ENCODE measurements around the gene CPED1. TPM values are rescaled to one million over a fixed set of nuclear protein-coding genes. Genes with fewer than 3 reads are reported as not detected.

The CPED1 gene
- polyA plus RNA-seq, 1 experiment = 52.0 TPM

DNA sequence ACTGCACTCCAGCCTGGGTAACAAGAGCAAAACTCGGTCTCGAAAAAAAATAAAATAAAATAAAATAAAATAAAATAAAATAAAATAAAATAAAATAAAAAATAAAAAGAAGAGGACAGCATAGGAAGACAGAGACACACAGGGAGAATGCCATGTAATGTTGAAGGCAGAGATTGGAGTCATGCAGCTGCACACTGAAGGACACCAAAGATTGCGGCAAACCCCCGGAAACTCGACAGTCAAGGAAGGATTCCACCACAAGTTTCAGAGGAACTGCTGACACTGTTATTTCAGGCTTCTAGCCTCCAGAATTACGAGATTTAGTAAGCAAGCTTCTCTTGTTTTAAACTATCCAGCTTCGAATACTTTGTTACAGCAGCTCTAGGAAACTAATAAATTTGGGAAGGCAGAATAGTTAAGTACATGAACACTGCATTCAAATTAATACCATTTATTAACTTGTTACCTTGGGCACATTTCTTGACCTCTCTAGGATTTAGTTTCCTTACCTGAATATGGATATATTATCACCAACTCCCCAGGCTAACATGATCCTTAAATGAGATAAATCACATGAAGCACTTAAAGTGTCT lies 9.5 kb downstream of the CPED1 start:
- H3K27ac ChIP-seq (ENCODE audit: low read depth, low read length) = no peak overlapping the region
- no peaks in the 10 kb centered on the region for H3K9me3 ChIP-seq (ENCODE audit: control insufficient read depth, insufficient read depth, low read length)
- H3K4me3 ChIP-seq (ENCODE audit: low read depth, low read length) = no peak overlapping the region
- DNase-seq (ENCODE audit: low read depth, low spot score) = no peak
- ChIA-PET CTCF (interaction anchor here (5.7 to 6.5 kb wide), 2 partner anchors 9 to 111 kb away, joined by 34 to 62 read pairs; partner anchors contain the start of gene CPED1), POLR2A (no interaction called here)
- TF ChIP-seq CTCF (IDR thresholded peaks at IDR 0.05; ENCODE audit: low read depth, low read length) = no peak
- H3K27me3 ChIP-seq (ENCODE audit: control insufficient read depth, insufficient read depth, low read length) = no peaks in the 10 kb centered on the region

DNA sequence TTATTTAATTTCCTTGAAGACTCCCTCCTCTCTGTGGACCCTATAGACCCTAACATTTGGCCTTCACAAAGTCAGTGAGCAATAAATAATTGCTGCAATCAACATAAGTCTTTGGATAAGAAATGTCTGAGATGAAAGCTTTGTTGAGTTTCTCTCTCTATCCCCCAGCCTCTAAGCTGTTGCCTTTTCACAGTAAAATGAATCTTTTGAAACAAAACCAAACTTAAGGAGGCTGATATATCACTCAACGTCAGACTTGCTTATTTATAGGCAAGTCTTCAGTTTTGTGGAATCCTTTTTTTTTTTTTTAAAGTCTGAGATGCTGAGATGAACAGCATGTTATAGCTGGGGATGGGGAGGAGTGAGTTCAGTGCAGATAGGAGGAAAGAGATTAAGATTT lies 10.0 kb downstream of the CPED1 start:
- no peak for TF ChIP-seq CTCF (IDR thresholded peaks at IDR 0.05; ENCODE audit: low read depth, low read length)
- Histone ChIP-seq H3K9me3 (ENCODE audit: control insufficient read depth, insufficient read depth, low read length) (no peaks in the 10 kb centered on the region), H3K27me3 (ENCODE audit: control insufficient read depth, insufficient read depth, low read length) (no peaks in the 10 kb centered on the region), H3K27ac (ENCODE audit: low read depth, low read length) (no peak overlapping the region), H3K4me3 (ENCODE audit: low read depth, low read length) (no peak overlapping the region)
- CTCF ChIA-PET = interaction anchor here (0.7 to 6.5 kb wide), 5 partner anchors 10 to 110 kb away, joined by 3 to 62 read pairs (median 5); partner anchors contain the start of gene CPED1
- DNase-seq (ENCODE audit: low read depth, low spot score) = no peak
- POLR2A ChIA-PET = interaction anchor here (0.5 kb wide), 1 partner anchor 73 kb away, joined by 3 read pairs; no protein-coding TSS in a partner anchor

GRCh38 chr7:120998996-120999565 lies 10.6 kb downstream of the CPED1 start:
- Histone ChIP-seq H3K27ac (ENCODE audit: low read depth, low read length) (no peak overlapping the region), H3K27me3 (ENCODE audit: control insufficient read depth, insufficient read depth, low read length) (no peaks in the 10 kb centered on the region), H3K4me3 (ENCODE audit: low read depth, low read length) (no peak overlapping the region), H3K9me3 (ENCODE audit: control insufficient read depth, insufficient read depth, low read length) (no peaks in the 10 kb centered on the region)
- ChIA-PET POLR2A (interaction anchor here (0.5 kb wide), 1 partner anchor 73 kb away, joined by 3 read pairs; no protein-coding TSS in a partner anchor), CTCF (interaction anchor here (0.7 to 6.5 kb wide), 5 partner anchors 10 to 109 kb away, joined by 3 to 62 read pairs (median 5); partner anchors contain the start of gene CPED1)
- no peak for TF ChIP-seq CTCF (IDR thresholded peaks at IDR 0.05; ENCODE audit: low read depth, low read length)
- no peak for DNase-seq (ENCODE audit: low read depth, low spot score)

- ChIA-PET POLR2A (interaction anchor here (3.8 kb wide), 1 partner anchor 11 kb away, joined by 15 read pairs; the partner anchor contains the start of gene CPED1), CTCF (interaction anchor here (1.7 to 6.5 kb wide), 3 partner anchors 9 to 108 kb away, joined by 5 to 62 read pairs (median 34); partner anchors contain the start of gene CPED1)
- H3K27me3 ChIP-seq (ENCODE audit: control insufficient read depth, insufficient read depth, low read length) = no peaks in the 10 kb centered on the region
- no peak overlapping the region; the same call in 1 of the 2 replicates for H3K4me3 ChIP-seq (ENCODE audit: low read depth, low read length)
- H3K27ac ChIP-seq (ENCODE audit: low read depth, low read length) = no peak overlapping the region
- H3K9me3 ChIP-seq (ENCODE audit: control insufficient read depth, insufficient read depth, low read length) = no peaks in the 10 kb centered on the region
- TF ChIP-seq CTCF (IDR thresholded peaks at IDR 0.05; ENCODE audit: low read depth, low read length) = no peak
- no peak for DNase-seq (ENCODE audit: low read depth, low spot score)
These were observed 11.8 kb downstream of the CPED1 start for GRCh38 chr7:121000081-121000983.

All from AG04450 (cell line).